Measurements from ENCODE around the gene DMD. TPM values are rescaled to one million over a fixed set of nuclear protein-coding genes. Genes with fewer than 3 reads are reported as not detected.

Gene DMD
- total RNA-seq, 2 experiments from 2014 or later, result 0.27 to 0.49 TPM

DNA sequence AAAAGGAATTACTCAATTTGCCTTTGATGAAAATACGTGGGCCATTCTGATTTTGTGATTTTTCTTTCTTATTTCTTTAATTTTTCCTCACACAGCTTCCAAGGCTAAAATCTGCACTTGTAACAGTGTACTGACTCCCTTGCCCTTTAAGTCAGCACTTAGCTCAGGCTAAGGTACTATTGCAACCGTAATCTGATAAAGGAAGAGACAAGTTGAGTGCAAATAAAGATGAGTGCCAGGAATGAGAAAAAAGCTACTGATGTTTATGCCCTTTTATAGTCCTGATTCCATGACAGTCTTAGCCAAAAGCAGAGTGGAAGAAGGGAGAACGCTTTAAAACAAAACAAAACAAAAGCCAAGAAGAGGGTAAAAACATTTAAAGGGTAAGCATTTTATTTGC, 6.0 kb downstream of the DMD start:
- no peaks in the 10 kb centered on the region for H3K36me3 Mint-ChIP-seq (ENCODE audit: low read depth)
- TF ChIP-seq, protein P1, sequence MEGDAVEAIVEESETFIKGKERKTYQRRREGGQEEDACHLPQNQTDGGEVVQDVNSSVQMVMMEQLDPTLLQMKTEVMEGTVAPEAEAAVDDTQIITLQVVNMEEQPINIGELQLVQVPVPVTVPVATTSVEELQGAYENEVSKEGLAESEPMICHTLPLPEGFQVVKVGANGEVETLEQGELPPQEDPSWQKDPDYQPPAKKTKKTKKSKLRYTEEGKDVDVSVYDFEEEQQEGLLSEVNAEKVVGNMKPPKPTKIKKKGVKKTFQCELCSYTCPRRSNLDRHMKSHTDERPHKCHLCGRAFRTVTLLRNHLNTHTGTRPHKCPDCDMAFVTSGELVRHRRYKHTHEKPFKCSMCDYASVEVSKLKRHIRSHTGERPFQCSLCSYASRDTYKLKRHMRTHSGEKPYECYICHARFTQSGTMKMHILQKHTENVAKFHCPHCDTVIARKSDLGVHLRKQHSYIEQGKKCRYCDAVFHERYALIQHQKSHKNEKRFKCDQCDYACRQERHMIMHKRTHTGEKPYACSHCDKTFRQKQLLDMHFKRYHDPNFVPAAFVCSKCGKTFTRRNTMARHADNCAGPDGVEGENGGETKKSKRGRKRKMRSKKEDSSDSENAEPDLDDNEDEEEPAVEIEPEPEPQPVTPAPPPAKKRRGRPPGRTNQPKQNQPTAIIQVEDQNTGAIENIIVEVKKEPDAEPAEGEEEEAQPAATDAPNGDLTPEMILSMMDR (IDR thresholded peaks at IDR 0.05), result no peak
- no peak overlapping the region for H3K27ac Mint-ChIP-seq
- no peaks in the 10 kb centered on the region for H3K27me3 Mint-ChIP-seq
- H3K4me3 Mint-ChIP-seq, result no peak overlapping the region
- intact Hi-C loops (cut with micrococcal nuclease), result no loop called here
- no peaks in the 10 kb centered on the region for H3K9me3 Mint-ChIP-seq
- DNase-seq (no peak), ATAC-seq (no peak)
- ChIA-PET POLR2A (no interaction called here), CTCF (no interaction called here)
- H3K4me1 Mint-ChIP-seq (ENCODE audit: low read depth), result no peaks in the 10 kb centered on the region

DNA sequence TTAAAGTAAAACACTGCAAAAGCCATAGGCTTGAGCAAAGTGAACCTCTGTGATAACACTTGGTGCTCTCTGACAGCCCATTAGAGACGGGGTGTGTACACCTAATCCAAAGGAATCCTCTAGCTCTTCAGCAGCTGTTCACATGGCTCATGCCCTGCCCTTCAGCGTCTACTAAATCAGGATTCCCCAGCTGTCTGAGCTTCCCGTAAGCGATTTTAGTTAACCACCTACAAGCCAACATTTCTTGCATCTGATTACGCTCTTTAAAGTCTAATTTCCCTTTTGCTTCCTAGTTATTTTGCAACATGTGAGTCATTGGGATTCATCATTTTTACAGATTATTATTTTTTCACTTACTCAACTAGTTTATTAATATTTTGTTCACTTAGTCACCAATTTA, 6.5 kb downstream of the DMD start:
- H3K36me3 Mint-ChIP-seq (ENCODE audit: low read depth), result no peaks in the 10 kb centered on the region
- intact Hi-C loops (cut with micrococcal nuclease), result no loop called here
- no peak overlapping the region for H3K4me3 Mint-ChIP-seq
- H3K27me3 Mint-ChIP-seq, result no peaks in the 10 kb centered on the region
- TF ChIP-seq, protein P1 (IDR thresholded peaks at IDR 0.05), result no peak
- H3K4me1 Mint-ChIP-seq (ENCODE audit: low read depth), result no peaks in the 10 kb centered on the region
- no peak overlapping the region for H3K27ac Mint-ChIP-seq
- H3K9me3 Mint-ChIP-seq, result no peaks in the 10 kb centered on the region
- ChIA-PET POLR2A (no interaction called here), CTCF (no interaction called here)
- DNase-seq, result no peak
- ATAC-seq, result no peak

DNA sequence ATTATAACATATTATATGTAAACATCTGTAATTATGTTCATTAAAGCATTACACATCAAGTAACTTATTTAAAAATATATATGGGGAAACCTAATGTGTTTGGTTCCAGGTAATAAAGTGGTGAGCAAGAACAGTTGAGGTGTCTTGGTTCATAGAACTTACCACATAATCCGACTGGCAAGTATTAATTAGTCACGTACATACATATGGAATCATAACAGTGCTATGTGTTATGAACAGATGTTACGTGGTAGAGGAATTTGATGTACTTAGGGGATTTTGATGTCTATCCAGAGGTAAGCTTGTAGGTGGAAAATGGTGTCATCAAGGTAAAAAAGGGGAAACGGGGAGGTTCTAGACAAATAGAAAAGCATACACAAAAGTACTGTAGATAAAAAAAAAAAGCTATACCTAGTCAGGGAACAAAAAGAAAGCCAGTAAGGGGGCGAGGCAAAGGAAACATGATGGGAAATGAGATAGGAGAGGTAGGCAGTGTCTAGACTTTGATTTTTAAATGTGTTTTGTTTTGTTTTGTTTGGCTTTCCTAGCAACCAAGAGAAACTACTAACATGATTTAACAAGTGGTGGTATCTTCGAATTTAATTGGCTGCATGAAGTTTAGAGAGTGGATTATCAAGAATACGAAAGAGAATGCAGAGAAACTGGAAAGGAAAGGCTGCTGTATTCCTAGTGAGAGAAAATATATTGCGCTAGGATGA, 12.6 kb downstream of the DMD start:
- H3K36me3 Mint-ChIP-seq (ENCODE audit: low read depth), result no peaks in the 10 kb centered on the region
- CTCF ChIA-PET, result no interaction called here

DNA sequence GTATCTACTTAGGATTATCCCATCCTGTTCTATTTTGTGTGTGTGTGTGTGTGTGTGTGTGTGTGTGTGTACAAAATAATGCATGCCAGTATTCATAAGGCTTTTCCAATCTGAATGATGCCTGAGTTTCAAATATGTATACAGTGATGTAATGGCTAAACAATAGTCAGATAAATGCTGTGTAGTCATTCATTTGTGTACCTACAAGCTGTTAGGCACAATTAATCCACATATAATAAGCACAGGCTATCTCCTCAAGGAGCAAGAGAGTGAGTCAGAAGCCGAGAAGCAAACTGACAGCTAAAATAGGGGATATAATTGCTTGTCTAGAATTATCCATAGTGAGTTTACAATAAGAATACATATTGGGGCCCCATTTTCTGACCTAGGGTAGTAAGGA, 15.7 kb downstream of the DMD start:
- Mint-ChIP-seq H3K27ac (no peak overlapping the region), H3K36me3 (ENCODE audit: low read depth) (no peaks in the 10 kb centered on the region), H3K9me3 (peaks cover 4% of the 10 kb centered on the region), H3K4me3 (no peak overlapping the region), H3K27me3 (no peaks in the 10 kb centered on the region), H3K4me1 (ENCODE audit: low read depth) (no peaks in the 10 kb centered on the region)
- no peak for DNase-seq
- CTCF ChIA-PET, result no interaction called here
- TF ChIP-seq, protein P1 (IDR thresholded peaks at IDR 0.05), result no peak
- intact Hi-C loops (cut with micrococcal nuclease), result no loop called here
- POLR2A ChIA-PET, result no interaction called here
- ATAC-seq, result no peak

More for the DNA sequence above, 12.6 kb downstream of the DMD start:
- H3K9me3 Mint-ChIP-seq, result peaks cover 4% of the 10 kb centered on the region
- no peaks in the 10 kb centered on the region for H3K27me3 Mint-ChIP-seq
- H3K4me3 Mint-ChIP-seq, result no peak overlapping the region
- ATAC-seq (no peak), DNase-seq (no peak)
- no peaks in the 10 kb centered on the region for H3K4me1 Mint-ChIP-seq (ENCODE audit: low read depth)
- no peak overlapping the region for H3K27ac Mint-ChIP-seq
- POLR2A ChIA-PET, result no interaction called here
- intact Hi-C loops (cut with micrococcal nuclease), result no loop called here
- TF ChIP-seq, protein P1 (IDR thresholded peaks at IDR 0.05), result no peak

DNA sequence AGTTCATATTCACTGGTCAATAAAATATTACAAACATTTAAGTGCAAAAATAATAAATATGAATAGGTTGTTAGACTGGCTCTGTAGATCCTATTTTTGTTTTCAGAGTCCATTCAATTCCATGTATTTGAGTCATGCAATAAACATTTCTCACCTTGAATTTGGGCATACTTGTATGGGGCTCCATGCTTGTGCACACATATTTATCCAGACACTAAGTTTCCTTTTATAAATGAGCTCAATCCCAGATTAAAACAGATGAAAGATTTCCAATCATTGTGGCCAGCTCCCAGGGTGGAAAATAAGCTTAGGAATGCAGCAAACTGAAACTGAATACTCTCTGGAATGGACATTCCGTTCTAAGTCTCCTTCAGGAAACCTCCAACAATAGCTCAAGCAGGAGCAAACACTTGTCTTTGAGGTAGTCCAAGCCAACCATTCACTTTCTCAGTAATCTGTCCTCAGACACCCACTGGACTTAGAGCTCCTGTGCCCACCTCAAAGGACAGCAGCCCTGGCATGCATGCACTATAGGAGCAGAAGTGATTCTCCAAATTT, 16.4 kb downstream of the DMD start:
- no peaks in the 10 kb centered on the region for H3K36me3 Mint-ChIP-seq (ENCODE audit: low read depth)
- H3K4me1 Mint-ChIP-seq (ENCODE audit: low read depth), result no peaks in the 10 kb centered on the region
- intact Hi-C loops (cut with micrococcal nuclease), result no loop called here
- no peak overlapping the region for H3K4me3 Mint-ChIP-seq
- no peak for DNase-seq
- TF ChIP-seq, protein P1 (IDR thresholded peaks at IDR 0.05), result no peak
- H3K9me3 Mint-ChIP-seq, result peaks cover 4% of the 10 kb centered on the region
- no peaks in the 10 kb centered on the region for H3K27me3 Mint-ChIP-seq
- ATAC-seq, result no peak
- POLR2A ChIA-PET, result no interaction called here
- H3K27ac Mint-ChIP-seq, result no peak overlapping the region
- CTCF ChIA-PET, result no interaction called here
